ENCODE data around the gene DIP2B. TPM values are rescaled to one million over a fixed set of nuclear protein-coding genes. Genes with fewer than 3 reads are reported as not detected.

Gene DIP2B
- total and polyA plus RNA-seq, 2 of the 13 experiments (the other 11 are each of a cell fraction or from before 2014, with no cell fraction given): 32.1 to 35.8 TPM

DNA sequence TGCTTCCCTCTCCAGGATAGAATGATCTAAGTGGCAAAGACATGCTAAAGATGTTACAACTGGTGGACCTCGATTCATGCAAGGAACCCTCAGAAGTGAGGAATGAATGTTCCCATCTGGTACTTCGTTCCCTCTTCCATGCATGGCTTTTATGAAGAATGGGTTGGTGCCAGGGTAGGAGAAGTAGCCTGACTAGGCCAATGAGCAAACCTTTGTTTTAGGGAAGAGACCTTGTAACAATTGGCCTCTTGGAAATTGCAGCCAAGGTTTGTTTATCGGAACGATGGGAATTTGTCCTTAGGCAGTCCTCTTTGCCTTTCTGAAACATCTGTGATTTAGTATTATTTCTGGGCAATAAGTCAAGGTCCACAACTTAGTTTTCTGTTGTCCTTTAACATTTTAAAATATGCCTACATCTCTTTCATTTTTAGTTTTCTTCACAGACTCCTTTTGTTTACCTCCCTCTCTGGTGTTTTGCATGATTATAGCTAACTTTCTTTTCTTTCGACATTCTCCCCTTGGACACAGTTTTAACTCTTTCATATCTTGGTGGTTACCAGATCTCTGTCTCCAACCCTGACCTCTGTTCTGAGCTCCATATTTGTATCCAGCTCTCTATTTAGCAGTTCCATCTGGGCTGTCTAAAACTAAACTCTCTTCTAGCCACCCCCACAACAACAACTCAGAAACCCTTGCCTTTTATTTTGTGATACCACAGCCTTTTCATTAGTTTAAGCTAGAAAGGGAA, 70.0 kb downstream of the DIP2B start (continued):
- TF ChIP-seq ZNF652 (CRISPR knock-in tag; IDR thresholded peaks at IDR 0.05; ENCODE audit: borderline replicate concordance, low read depth) (peak; percentile 92), SOX13 (IDR thresholded peaks at IDR 0.05) (no peak), SOX13 (CRISPR knock-in tag; conservative IDR thresholded peaks at IDR 0.05 in 1 of 2, IDR thresholded peaks at IDR 0.05 in 1 of 2) (peak in 1 of 2 experiments; percentile 77; a peak in 2 of 4 replicates), FOXJ3 (CRISPR knock-in tag; IDR thresholded peaks at IDR 0.05; ENCODE audit: borderline replicate concordance) (0 out of 2 replicates have a peak, but pooled peaks have one; percentile 13), ZMYM4 (CRISPR knock-in tag; IDR thresholded peaks at IDR 0.05) (0 out of 2 replicates have a peak, but pooled peaks have one; percentile 23), ZNF292 (CRISPR knock-in tag; IDR thresholded peaks at IDR 0.05; ENCODE audit: borderline replicate concordance, low read depth) (no peak), MEF2D (CRISPR knock-in tag; IDR thresholded peaks at IDR 0.05) (no peak), ZBTB25 (CRISPR knock-in tag; IDR thresholded peaks at IDR 0.05) (0 out of 2 replicates have a peak, but pooled peaks have one; percentile 4), CTCF (CRISPR knock-in tag; IDR thresholded peaks at IDR 0.05) (no peak), FOXO4 (CRISPR knock-in tag; conservative IDR thresholded peaks at IDR 0.05) (0 out of 2 replicates have a peak, but pooled peaks have one; percentile 80), SOX5 (CRISPR knock-in tag; IDR thresholded peaks at IDR 0.05; ENCODE audit: borderline replicate concordance) (peak; percentile 33; the same call in 1 of the 2 replicates), DNMT1 (CRISPR knock-in tag; IDR thresholded peaks at IDR 0.05) (no peak), ZNF710 (CRISPR knock-in tag; IDR thresholded peaks at IDR 0.05; ENCODE audit: borderline replicate concordance) (no peak), RXRB (CRISPR knock-in tag; IDR thresholded peaks at IDR 0.05; ENCODE audit: borderline replicate concordance) (0 out of 2 replicates have a peak, but pooled peaks have one; percentile 11), POLR2G (IDR thresholded peaks at IDR 0.05; ENCODE audit: low read depth, low read length) (no peak)
- TF ChIP-seq, protein P1, sequence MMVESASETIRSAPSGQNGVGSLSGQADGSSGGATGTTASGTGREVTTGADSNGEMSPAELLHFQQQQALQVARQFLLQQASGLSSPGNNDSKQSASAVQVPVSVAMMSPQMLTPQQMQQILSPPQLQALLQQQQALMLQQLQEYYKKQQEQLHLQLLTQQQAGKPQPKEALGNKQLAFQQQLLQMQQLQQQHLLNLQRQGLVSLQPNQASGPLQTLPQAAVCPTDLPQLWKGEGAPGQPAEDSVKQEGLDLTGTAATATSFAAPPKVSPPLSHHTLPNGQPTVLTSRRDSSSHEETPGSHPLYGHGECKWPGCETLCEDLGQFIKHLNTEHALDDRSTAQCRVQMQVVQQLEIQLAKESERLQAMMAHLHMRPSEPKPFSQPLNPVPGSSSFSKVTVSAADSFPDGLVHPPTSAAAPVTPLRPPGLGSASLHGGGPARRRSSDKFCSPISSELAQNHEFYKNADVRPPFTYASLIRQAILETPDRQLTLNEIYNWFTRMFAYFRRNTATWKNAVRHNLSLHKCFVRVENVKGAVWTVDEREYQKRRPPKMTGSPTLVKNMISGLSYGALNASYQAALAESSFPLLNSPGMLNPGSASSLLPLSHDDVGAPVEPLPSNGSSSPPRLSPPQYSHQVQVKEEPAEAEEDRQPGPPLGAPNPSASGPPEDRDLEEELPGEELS (CRISPR knock-in tag; IDR thresholded peaks at IDR 0.05): peak; percentile 31; the same call in 1 of the 2 replicates
